Measurements from ENCODE around the gene SYCE3.
A peak's percentile ranks its signal among the peaks of the same experiment; 100 is the strongest.

Gene SYCE3

GRCh38 chr22:50606165-50606945 lies 43.6 kb upstream of the SYCE3 start:
- Histone ChIP-seq H3K4me1 (ENCODE audit: insufficient read depth, low read length) (no peaks in the 10 kb centered on the region), H3K27me3 (ENCODE audit: insufficient read depth, low read length) (peaks cover 69% of the 10 kb centered on the region), H3K36me3 (ENCODE audit: insufficient read depth, low read depth, low read length) (no peaks in the 10 kb centered on the region), H3K9ac (ENCODE audit: low read depth, low read length) (no peak overlapping the region), H3K9me3 (ENCODE audit: insufficient read depth, low read depth, low read length) (no peaks in the 10 kb centered on the region), H3K4me3 (ENCODE audit: low read length) (no peak overlapping the region), H3K27ac (ENCODE audit: low read length) (no peak overlapping the region)

- H3K27me3 ChIP-seq (ENCODE audit: insufficient read depth, low read length) = peaks cover 74% of the 10 kb centered on the region
- H3K27ac ChIP-seq (ENCODE audit: low read length) = no peak overlapping the region
- H3K36me3 ChIP-seq (ENCODE audit: insufficient read depth, low read depth, low read length) = no peaks in the 10 kb centered on the region
- no peaks in the 10 kb centered on the region for H3K9me3 ChIP-seq (ENCODE audit: insufficient read depth, low read depth, low read length)
- H3K9ac ChIP-seq (ENCODE audit: low read depth, low read length) = no peak overlapping the region
- H3K4me1 ChIP-seq (ENCODE audit: insufficient read depth, low read length) = no peaks in the 10 kb centered on the region
- no peak overlapping the region for H3K4me3 ChIP-seq (ENCODE audit: low read length)
These were observed 42.9 kb upstream of the SYCE3 start for GRCh38 chr22:50605613-50606074.

GRCh38 chr22:50605002-50605612 lies 42.4 kb upstream of the SYCE3 start:
- Histone ChIP-seq H3K9me3 (ENCODE audit: insufficient read depth, low read depth, low read length) (no peaks in the 10 kb centered on the region), H3K27me3 (ENCODE audit: insufficient read depth, low read length) (peaks cover 74% of the 10 kb centered on the region), H3K27ac (ENCODE audit: low read length) (no peak overlapping the region), H3K9ac (ENCODE audit: low read depth, low read length) (no peak overlapping the region), H3K36me3 (ENCODE audit: insufficient read depth, low read depth, low read length) (no peaks in the 10 kb centered on the region), H3K4me3 (ENCODE audit: low read length) (no peak overlapping the region), H3K4me1 (ENCODE audit: insufficient read depth, low read length) (no peaks in the 10 kb centered on the region)

DNA sequence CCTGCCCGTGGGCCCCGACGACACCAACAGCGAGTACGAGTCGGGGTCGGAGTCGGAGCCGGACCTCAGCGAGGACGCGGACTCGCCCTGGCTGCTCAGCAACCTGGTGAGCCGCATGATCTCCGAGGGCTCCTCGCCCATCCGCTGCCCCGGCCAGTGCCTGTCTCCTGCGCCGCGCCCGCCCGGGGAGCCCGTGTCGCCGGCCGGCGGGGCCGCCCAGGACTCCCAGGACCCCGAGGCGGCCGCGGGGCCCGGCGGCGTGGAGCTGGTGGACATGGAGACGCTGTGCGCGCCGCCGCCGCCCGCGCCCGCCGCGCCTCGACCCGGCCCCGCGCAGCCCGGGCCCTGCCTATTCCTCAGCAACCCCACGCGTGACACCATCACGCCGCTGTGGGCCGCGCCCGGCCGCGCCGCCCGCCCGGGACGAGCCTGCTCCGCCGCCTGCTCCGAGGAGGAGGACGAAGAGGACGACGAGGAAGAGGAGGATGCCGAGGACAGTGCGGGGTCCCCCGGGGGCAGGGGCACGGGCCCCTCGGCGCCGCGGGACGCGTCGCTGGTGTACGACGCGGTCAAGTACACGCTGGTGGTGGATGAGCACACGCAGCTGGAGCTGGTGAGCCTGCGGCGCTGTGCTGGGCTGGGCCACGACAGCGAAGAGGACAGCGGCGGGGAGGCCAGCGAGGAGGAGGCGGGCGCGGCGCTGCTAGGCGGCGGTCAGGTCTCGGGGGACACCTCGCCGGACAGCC lies 41.7 kb upstream of the SYCE3 start:
- no peak overlapping the region for H3K4me3 ChIP-seq (ENCODE audit: low read length)
- no peak overlapping the region for H3K27ac ChIP-seq (ENCODE audit: low read length)
- no peaks in the 10 kb centered on the region for H3K4me1 ChIP-seq (ENCODE audit: insufficient read depth, low read length)
- no peaks in the 10 kb centered on the region for H3K9me3 ChIP-seq (ENCODE audit: insufficient read depth, low read depth, low read length)
- peaks cover 81% of the 10 kb centered on the region for H3K27me3 ChIP-seq (ENCODE audit: insufficient read depth, low read length)
- H3K36me3 ChIP-seq (ENCODE audit: insufficient read depth, low read depth, low read length) = no peaks in the 10 kb centered on the region
- H3K9ac ChIP-seq (ENCODE audit: low read depth, low read length) = no peak overlapping the region

DNA sequence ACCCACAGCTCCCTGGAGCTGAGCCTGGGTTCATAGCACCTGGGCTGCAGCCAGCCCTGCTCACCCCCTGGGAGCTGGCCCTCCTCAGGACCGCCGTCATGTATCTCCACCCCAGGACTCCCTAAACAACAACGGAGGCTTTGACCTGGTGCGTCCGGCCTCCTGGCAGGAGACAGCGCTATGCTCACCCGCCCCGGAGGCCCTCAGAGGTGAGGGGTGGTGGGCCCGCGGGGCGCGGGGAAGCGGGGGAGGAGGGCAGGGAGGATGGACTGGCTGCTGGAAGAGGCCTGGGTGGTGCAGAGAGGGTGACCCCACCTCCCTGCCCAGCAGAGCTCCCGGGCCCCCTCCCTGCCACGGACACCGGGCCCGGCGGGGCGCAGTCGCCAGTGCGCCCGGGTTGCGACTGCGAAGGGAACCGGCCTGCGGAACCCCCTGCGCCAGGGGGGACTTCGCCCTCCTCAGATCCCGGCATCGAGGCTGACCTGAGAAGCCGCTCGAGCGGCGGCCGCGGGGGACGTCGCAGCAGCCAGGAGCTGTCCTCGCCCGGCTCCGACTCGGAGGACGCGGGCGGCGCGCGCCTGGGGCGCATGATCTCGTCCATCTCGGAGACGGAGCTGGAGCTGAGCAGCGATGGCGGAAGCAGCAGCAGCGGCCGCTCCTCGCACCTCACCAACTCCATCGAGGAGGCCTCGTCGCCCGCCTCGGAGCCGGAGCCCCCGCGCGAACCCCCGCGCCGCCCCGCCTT lies 41.0 kb upstream of the SYCE3 start:
- H3K9ac ChIP-seq (ENCODE audit: low read depth, low read length) = no peak overlapping the region
- H3K27me3 ChIP-seq (ENCODE audit: insufficient read depth, low read length) = peaks cover 85% of the 10 kb centered on the region

GRCh38 chr22:50602338-50602700 lies 39.6 kb upstream of the SYCE3 start:
- no peak overlapping the region for H3K9ac ChIP-seq (ENCODE audit: low read depth, low read length)
- no peaks in the 10 kb centered on the region for H3K9me3 ChIP-seq (ENCODE audit: insufficient read depth, low read depth, low read length)
- H3K27me3 ChIP-seq (ENCODE audit: insufficient read depth, low read length) = peaks cover 91% of the 10 kb centered on the region
- no peak overlapping the region for H3K27ac ChIP-seq (ENCODE audit: low read length)
- H3K4me3 ChIP-seq (ENCODE audit: low read length) = no peak overlapping the region
- no peaks in the 10 kb centered on the region for H3K36me3 ChIP-seq (ENCODE audit: insufficient read depth, low read depth, low read length)
- no peaks in the 10 kb centered on the region for H3K4me1 ChIP-seq (ENCODE audit: insufficient read depth, low read length)

More for the DNA sequence above, 41.0 kb upstream of the SYCE3 start:
- H3K9me3 ChIP-seq (ENCODE audit: insufficient read depth, low read depth, low read length) = no peaks in the 10 kb centered on the region
- H3K27ac ChIP-seq (ENCODE audit: low read length) = no peak overlapping the region
- no peaks in the 10 kb centered on the region for H3K36me3 ChIP-seq (ENCODE audit: insufficient read depth, low read depth, low read length)
- H3K4me1 ChIP-seq (ENCODE audit: insufficient read depth, low read length) = no peaks in the 10 kb centered on the region
- H3K4me3 ChIP-seq (ENCODE audit: low read length) = no peak overlapping the region

DNA sequence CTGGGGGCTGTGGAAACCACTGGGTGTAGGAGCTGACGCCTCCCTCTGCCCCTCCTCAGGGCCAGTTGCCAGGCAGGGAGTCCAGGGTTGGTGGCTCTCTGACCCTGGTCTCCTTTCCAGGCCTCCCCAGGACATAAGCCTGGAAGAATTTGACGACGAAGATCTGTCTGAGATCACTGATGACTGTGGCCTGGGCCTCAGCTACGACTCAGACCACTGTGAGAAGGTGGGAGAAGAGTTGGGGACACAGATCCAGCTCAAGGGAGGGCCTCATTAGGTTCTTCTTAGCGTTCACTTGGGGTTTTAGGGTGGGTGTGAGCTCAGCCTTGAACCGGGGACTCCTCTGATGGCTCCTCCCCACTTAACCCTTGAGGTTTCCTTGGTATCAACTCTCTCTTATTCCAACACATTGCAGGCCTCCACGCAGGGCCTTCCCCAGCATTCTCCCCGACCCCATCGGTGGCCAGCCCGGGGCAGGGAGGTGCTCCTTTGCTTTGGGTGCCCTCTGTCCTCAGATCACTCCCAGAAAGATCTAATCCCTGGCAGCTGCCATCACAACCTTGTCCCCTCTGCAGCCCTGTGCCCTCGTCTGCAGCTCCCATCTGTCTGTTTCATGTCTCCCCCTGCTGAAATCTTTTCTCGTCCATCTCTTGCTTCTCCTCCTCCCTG lies 39.1 kb upstream of the SYCE3 start:
- Histone ChIP-seq H3K9ac (ENCODE audit: low read depth, low read length) (no peak overlapping the region), H3K27me3 (ENCODE audit: insufficient read depth, low read length) (peaks cover 91% of the 10 kb centered on the region), H3K9me3 (ENCODE audit: insufficient read depth, low read depth, low read length) (no peaks in the 10 kb centered on the region), H3K4me1 (ENCODE audit: insufficient read depth, low read length) (no peaks in the 10 kb centered on the region), H3K4me3 (ENCODE audit: low read length) (no peak overlapping the region), H3K27ac (ENCODE audit: low read length) (no peak overlapping the region), H3K36me3 (ENCODE audit: insufficient read depth, low read depth, low read length) (no peaks in the 10 kb centered on the region)

- Histone ChIP-seq H3K27ac (ENCODE audit: low read length) (no peak overlapping the region), H3K4me1 (ENCODE audit: insufficient read depth, low read length) (no peaks in the 10 kb centered on the region), H3K9ac (ENCODE audit: low read depth, low read length) (no peak overlapping the region), H3K36me3 (ENCODE audit: insufficient read depth, low read depth, low read length) (no peaks in the 10 kb centered on the region), H3K9me3 (ENCODE audit: insufficient read depth, low read depth, low read length) (no peaks in the 10 kb centered on the region), H3K27me3 (ENCODE audit: insufficient read depth, low read length) (peaks cover 92% of the 10 kb centered on the region), H3K4me3 (ENCODE audit: low read length) (peak overlapping the region; percentile 58; the same call in 1 of the 2 replicates)
These were observed 38.4 kb upstream of the SYCE3 start for GRCh38 chr22:50600967-50601668.

GRCh38 chr22:50600538-50600937 lies 37.8 kb upstream of the SYCE3 start, which contains the start of gene MAPK8IP2:
Gene MAPK8IP2, plus strand, starts transcription at chr22:50600793. Its CDS starts 26 bp downstream, at chr22:50600819.
- no peaks in the 10 kb centered on the region for H3K36me3 ChIP-seq (ENCODE audit: insufficient read depth, low read depth, low read length)
- no peak within 1 kb of the TSS for H3K9ac ChIP-seq (ENCODE audit: low read depth, low read length)
- peaks cover 87% of the 10 kb centered on the region for H3K27me3 ChIP-seq (ENCODE audit: insufficient read depth, low read length)
- H3K9me3 ChIP-seq (ENCODE audit: insufficient read depth, low read depth, low read length) = no peaks in the 10 kb centered on the region
- no peak within 1 kb of the TSS for H3K27ac ChIP-seq (ENCODE audit: low read length)
- peak within 1 kb of the TSS; percentile 58; the same call in 1 of the 2 replicates for H3K4me3 ChIP-seq (ENCODE audit: low read length)
- H3K4me1 ChIP-seq (ENCODE audit: insufficient read depth, low read length) = no peaks in the 10 kb centered on the region

DNA sequence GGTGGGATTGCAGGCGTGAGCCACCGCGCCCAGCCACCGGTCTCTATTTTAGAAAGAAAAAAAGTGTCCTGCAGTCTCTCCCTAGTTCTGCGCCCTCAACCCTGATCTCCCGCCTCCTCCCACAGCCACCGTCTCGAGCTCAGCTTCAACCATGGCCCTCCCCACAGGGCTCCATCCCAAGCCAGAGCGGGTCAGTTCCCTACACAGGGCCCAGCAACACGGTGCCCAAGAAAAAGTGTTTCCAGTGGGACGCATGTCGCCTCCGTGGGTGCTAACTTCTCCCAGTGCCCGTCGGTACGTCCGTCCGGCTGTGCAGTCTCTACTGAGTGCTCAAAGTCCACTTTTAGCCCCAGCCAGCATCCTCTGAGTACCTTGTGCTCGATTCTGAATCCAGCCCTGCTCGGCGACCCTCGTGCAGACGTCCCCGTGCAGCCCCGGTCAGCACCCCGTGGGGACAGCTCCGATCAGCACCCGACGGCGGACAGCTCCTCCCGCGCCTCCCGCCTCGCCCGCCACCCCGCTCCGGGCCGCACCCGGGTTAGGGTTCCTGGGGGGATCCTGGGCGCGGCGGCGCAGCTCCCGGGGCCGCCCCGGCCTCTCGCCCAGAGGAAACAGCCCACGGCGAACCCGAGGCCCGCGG lies 37.2 kb upstream of the SYCE3 start:
- Histone ChIP-seq H3K27ac (ENCODE audit: low read length) (no peak overlapping the region), H3K27me3 (ENCODE audit: insufficient read depth, low read length) (peaks cover 80% of the 10 kb centered on the region), H3K36me3 (ENCODE audit: insufficient read depth, low read depth, low read length) (no peaks in the 10 kb centered on the region), H3K4me1 (ENCODE audit: insufficient read depth, low read length) (no peaks in the 10 kb centered on the region), H3K4me3 (ENCODE audit: low read length) (no peak overlapping the region; the same call in 1 of the 2 replicates), H3K9ac (ENCODE audit: low read depth, low read length) (no peak overlapping the region), H3K9me3 (ENCODE audit: insufficient read depth, low read depth, low read length) (no peaks in the 10 kb centered on the region)
